A549 treated with CORT108297 at 1 μM for 4 hours (cell line): Measurements from ENCODE around the gene TRIM34. TPM values are rescaled to one million over a fixed set of nuclear protein-coding genes. Genes with fewer than 3 reads are reported as not detected.

Source experiments
- total RNA-seq: library from RNA; stranded (reverse); fragments of 200-300 nt; extraction: Qiagen RNA extraction; gene quantifications from 5 replicates; pipeline ENCODE4 v1.2.3, GENCODE V29; 2022

TRIM34 gene, protein sequence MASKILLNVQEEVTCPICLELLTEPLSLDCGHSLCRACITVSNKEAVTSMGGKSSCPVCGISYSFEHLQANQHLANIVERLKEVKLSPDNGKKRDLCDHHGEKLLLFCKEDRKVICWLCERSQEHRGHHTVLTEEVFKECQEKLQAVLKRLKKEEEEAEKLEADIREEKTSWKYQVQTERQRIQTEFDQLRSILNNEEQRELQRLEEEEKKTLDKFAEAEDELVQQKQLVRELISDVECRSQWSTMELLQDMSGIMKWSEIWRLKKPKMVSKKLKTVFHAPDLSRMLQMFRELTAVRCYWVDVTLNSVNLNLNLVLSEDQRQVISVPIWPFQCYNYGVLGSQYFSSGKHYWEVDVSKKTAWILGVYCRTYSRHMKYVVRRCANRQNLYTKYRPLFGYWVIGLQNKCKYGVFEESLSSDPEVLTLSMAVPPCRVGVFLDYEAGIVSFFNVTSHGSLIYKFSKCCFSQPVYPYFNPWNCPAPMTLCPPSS
- total RNA-seq: 2.8 to 4.3 TPM (median 3.7 TPM) in 5 replicates

GRCh38 chr11:5624489-5625279 lies at the start of gene TRIM34:
Gene TRIM34, plus strand, starts transcription at chr11:5625001. Its CDS starts 7,331 bp downstream, at chr11:5632332.

DNA sequence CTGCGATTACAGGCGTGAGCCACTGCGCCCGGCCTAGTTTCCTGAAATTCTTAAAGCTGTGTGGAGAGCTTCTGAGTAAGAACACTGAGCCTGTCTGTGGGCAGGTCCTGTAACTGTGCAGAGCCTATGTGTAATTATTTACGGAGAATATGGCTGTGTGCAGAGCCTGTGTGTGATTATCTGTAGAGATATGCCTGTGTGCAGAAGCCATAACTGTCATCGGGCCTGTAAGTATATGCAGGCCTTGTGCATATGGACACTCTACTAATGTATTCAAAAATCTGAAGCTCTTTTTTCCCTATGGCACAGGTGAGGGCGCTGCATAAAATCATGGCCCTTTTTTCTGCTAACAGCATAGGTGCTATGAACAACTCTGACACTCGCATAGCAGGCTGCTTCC lies 44.2 kb upstream of the TRIM34 start, which contains the start of gene OR52B6:
TSS of gene OR52B6 (plus strand) at position 301 of the 400 bp plus-strand sequence. CDS start at position 301, 0 bp downstream.

DNA sequence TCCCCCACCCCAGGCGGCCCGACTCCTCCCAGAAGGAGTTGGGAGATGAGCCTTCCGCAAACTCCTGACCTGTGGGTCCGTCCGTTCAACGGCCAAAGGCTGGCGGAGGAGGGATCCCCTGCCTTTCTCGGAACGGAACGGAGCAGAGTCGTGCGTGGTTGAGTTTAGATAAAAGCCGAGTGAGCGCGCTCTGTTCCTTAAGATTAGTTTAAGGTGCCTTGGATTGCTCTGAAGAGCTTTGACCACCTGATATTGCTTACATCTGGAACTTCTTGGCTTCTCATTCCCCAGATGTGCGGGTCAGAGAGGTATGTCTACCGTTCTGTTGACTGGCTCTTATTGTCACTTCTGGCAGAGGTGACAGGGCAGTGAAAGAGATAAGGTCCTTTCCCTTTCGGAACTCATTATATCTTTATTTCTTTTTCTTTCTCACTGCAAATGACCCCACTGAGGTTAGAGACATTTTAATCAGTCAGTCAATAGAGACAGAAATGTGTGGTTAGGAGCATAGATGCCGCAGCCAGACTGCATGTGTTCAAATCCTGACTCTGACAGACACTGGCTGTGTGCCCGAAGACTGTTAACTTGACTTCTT lies 28.1 kb upstream of the TRIM34 start, which contains the start of gene TRIM6:
TSS of gene TRIM6 (plus strand) at position 31 of the 595 bp plus-strand sequence. CDS start at position 292, 261 bp downstream.

DNA sequence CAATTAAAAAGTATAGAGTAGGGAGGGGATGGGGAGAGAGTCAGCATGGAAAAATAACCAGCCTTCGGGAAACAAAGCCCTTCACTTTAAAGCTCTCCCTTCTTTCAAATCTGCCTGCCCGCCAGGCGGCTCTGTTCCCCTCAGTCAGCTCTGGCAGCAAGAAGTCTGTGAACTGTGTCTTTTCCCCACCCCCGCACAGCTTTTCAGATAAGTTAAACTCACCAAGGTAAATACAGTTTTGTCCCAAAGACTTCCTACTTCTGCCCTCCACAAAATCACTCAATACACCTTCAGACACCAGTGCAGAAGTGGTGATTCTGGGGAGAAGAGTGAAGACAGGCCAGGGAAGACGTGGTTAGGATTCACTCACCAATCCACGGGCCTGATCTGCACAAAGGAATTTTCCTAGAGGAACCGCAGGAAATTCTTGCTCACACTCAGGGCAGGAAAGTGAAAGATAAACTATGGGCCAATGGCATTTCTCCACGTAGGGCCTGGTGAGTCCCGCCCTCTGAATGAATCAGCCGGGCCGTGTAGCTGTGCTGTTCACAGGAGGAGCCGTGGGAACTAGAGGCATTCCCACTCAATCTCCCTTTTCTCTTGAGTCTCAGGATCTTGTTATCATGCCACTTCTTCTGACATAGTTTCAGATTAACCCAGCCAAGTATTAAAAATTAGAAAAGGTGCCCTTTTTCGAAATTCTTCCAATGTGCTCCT lies 60.0 kb downstream of the TRIM34 start, which contains the start of gene TRIM5:
TSS of gene TRIM5 (minus strand) at position 429 of the 717 bp plus-strand sequence. CDS start 4,897 bp downstream, outside the sequence.

DNA sequence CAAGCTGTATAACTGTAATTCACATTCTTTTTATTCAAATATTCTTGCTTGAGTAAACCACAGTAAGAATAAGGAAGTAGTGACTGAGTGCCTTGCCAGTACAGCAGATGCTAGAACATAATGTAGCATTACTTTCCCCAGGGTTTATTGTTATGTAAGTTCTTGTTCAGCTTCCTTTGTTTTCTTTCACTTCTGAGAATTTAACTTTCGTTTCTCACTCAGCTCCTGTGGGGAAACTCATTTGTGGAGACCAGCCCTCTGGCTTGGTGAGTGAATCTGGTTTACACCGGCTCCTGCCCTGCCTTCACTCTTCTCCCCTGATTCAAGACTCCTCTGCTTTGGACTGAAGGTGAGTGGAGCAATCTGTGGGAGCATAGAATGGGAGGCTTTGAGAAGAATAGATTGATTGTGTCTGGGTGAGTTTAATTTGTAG lies 64.8 kb downstream of the TRIM34 start, which contains the start of gene TRIM22:
TSS of gene TRIM22 (plus strand) at position 240 of the 433 bp plus-strand sequence. CDS start 6,443 bp downstream, outside the sequence.

Other genes starting within 250 kb of the TRIM34 start
- not detected in 5 replicates for gene OR51M1, start 241.2 kb upstream of the TRIM34 start, total RNA-seq
- gene OR51Q1, start 202.9 kb upstream of the TRIM34 start, total RNA-seq: not detected in 5 replicates
- gene OR51I1, start 183.5 kb upstream of the TRIM34 start, total RNA-seq: not detected in 5 replicates
- not detected in 5 replicates for gene OR51I2, start 175.7 kb upstream of the TRIM34 start, total RNA-seq
- not detected in 5 replicates for gene OR52D1, start 136.3 kb upstream of the TRIM34 start, total RNA-seq
- gene UBQLN3, start 115.0 kb upstream of the TRIM34 start, total RNA-seq: not detected in 5 replicates
- gene UBQLNL, start 108.3 kb upstream of the TRIM34 start, total RNA-seq: 0.04 TPM in 1 of 5 replicates, not detected in the others
- not detected in 5 replicates for gene OR52H1, start 76.5 kb upstream of the TRIM34 start, total RNA-seq
- not detected in 5 replicates for gene OR52B6, start 44.1 kb upstream of the TRIM34 start, total RNA-seq
- gene TRIM6, start 28.4 kb upstream of the TRIM34 start, total RNA-seq: 10.4 to 13.1 TPM (median 12.8 TPM) in 5 replicates
- gene TRIM5, start 60.1 kb downstream of the TRIM34 start, total RNA-seq: 10.9 to 13.7 TPM (median 12.0 TPM) in 5 replicates
- 0.44 to 1.0 TPM (median 0.81 TPM) in 5 replicates for gene TRIM22, start 64.8 kb downstream of the TRIM34 start, total RNA-seq
- gene OR56B1, start 111.4 kb downstream of the TRIM34 start, total RNA-seq: not detected in 5 replicates
- not detected in 5 replicates for gene OR52N4, start 129.2 kb downstream of the TRIM34 start, total RNA-seq
- not detected in 5 replicates for gene OR52N5, start 158.4 kb downstream of the TRIM34 start, total RNA-seq
- gene OR52N1, start 166.3 kb downstream of the TRIM34 start, total RNA-seq: not detected in 5 replicates
- gene OR52N2, start 183.9 kb downstream of the TRIM34 start, total RNA-seq: not detected in 5 replicates
- not detected in 5 replicates for gene OR52E6, start 216.9 kb downstream of the TRIM34 start, total RNA-seq
- gene OR52E8, start 232.7 kb downstream of the TRIM34 start, total RNA-seq: not detected in 5 replicates